ENCODE results near the gene DCLK1. TPM values are rescaled to one million over a fixed set of nuclear protein-coding genes. Genes with fewer than 3 reads are reported as not detected.

DCLK1 gene
- total RNA-seq, 2 donors from 2014 or later = 3.8 to 3.9 TPM

GRCh38 chr13:35925669-35926068, 205.5 kb downstream of the DCLK1 start:
- Histone ChIP-seq H3K27ac (no peak overlapping the region), H3K36me3 (no peaks in the 10 kb centered on the region), H3K27me3 (replicated peaks; ENCODE audit: insufficient read depth) (no peaks in the 10 kb centered on the region), H3K4me1 (replicated peaks) (no peaks in the 10 kb centered on the region), H3K4me3 (no peak overlapping the region), H3K9me3 (no peaks in the 10 kb centered on the region)
- TF ChIP-seq, protein P1, sequence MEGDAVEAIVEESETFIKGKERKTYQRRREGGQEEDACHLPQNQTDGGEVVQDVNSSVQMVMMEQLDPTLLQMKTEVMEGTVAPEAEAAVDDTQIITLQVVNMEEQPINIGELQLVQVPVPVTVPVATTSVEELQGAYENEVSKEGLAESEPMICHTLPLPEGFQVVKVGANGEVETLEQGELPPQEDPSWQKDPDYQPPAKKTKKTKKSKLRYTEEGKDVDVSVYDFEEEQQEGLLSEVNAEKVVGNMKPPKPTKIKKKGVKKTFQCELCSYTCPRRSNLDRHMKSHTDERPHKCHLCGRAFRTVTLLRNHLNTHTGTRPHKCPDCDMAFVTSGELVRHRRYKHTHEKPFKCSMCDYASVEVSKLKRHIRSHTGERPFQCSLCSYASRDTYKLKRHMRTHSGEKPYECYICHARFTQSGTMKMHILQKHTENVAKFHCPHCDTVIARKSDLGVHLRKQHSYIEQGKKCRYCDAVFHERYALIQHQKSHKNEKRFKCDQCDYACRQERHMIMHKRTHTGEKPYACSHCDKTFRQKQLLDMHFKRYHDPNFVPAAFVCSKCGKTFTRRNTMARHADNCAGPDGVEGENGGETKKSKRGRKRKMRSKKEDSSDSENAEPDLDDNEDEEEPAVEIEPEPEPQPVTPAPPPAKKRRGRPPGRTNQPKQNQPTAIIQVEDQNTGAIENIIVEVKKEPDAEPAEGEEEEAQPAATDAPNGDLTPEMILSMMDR (IDR thresholded peaks at IDR 0.05) = no peak
- TF ChIP-seq POLR2A (IDR thresholded peaks at IDR 0.05) (no peak), POLR2AphosphoS5 (IDR thresholded peaks at IDR 0.05) (no peak)
- intact Hi-C loops (cut with DNase I) = no loop called here
- 90% methylated on average over 3 of the region's 3 CpGs for WGBS
- no peak for DNase-seq (ENCODE audit: low spot score)

GRCh38 chr13:35923347-35923746, 207.8 kb downstream of the DCLK1 start:
- TF ChIP-seq POLR2AphosphoS5 (IDR thresholded peaks at IDR 0.05) = no peak
- TF ChIP-seq, protein P1 (IDR thresholded peaks at IDR 0.05) = no peak
- no peak for TF ChIP-seq POLR2A (IDR thresholded peaks at IDR 0.05)
- H3K9me3 ChIP-seq = no peaks in the 10 kb centered on the region
- no peak for DNase-seq (ENCODE audit: low spot score)
- H3K27me3 ChIP-seq (replicated peaks; ENCODE audit: insufficient read depth) = no peaks in the 10 kb centered on the region
- H3K4me1 ChIP-seq (replicated peaks) = no peaks in the 10 kb centered on the region
- no peaks in the 10 kb centered on the region for H3K36me3 ChIP-seq
- H3K27ac ChIP-seq = no peak overlapping the region
- intact Hi-C loops (cut with DNase I) = no loop called here
- 77% methylated on average over 3 of the region's 3 CpGs for WGBS
- no peak overlapping the region for H3K4me3 ChIP-seq

- Histone ChIP-seq H3K27me3 (replicated peaks; ENCODE audit: insufficient read depth) (no peaks in the 10 kb centered on the region), H3K4me3 (no peak overlapping the region), H3K36me3 (no peaks in the 10 kb centered on the region), H3K4me1 (replicated peaks) (no peaks in the 10 kb centered on the region), H3K9me3 (no peaks in the 10 kb centered on the region), H3K27ac (no peak overlapping the region)
- TF ChIP-seq POLR2AphosphoS5 (IDR thresholded peaks at IDR 0.05) = no peak
- TF ChIP-seq POLR2A (IDR thresholded peaks at IDR 0.05) = no peak
- TF ChIP-seq, protein P1 (IDR thresholded peaks at IDR 0.05) = no peak
- DNase-seq (ENCODE audit: low spot score) = no peak
- 87% methylated on average over 7 of the region's 7 CpGs for WGBS
- intact Hi-C loops (cut with DNase I) = no loop called here
Measured at GRCh38 chr13:35920816-35921215, 210.4 kb downstream of the DCLK1 start.

GRCh38 chr13:35917942-35918645, 213.1 kb downstream of the DCLK1 start:
- Histone ChIP-seq H3K27me3 (replicated peaks; ENCODE audit: insufficient read depth) (no peaks in the 10 kb centered on the region), H3K9me3 (no peaks in the 10 kb centered on the region), H3K4me3 (no peak overlapping the region), H3K36me3 (no peaks in the 10 kb centered on the region), H3K27ac (no peak overlapping the region), H3K4me1 (replicated peaks) (no peaks in the 10 kb centered on the region)
- DNase-seq (ENCODE audit: low spot score) = no peak
- 64% methylated on average over 8 of the region's 8 CpGs for WGBS
- intact Hi-C loops (cut with DNase I) = no loop called here
- TF ChIP-seq POLR2A (IDR thresholded peaks at IDR 0.05) = no peak
- TF ChIP-seq, protein P1 (IDR thresholded peaks at IDR 0.05) = no peak
- no peak for TF ChIP-seq POLR2AphosphoS5 (IDR thresholded peaks at IDR 0.05)

Measured in prostate gland (tissue), 2 donors.